Left ventricle myocardium inferior (tissue), 1 donor: ENCODE measurements around the gene ZC3H7B. TPM values are rescaled to one million over a fixed set of nuclear protein-coding genes. Genes with fewer than 3 reads are reported as not detected.

Experiments
- DNase-seq: peaks from one replicate; pipeline ENCODE4 v3.0.0-alpha.2; 2020
- H3K27ac ChIP-seq: fragments of 200-600 bp; replicated peaks from 2 replicates; pipeline ENCODE4 v1.8.0; 2021
- H3K27me3 ChIP-seq: fragments of 200-600 bp; 2 replicates; pipeline ENCODE4 v1.8.0; 2021; ENCODE audit warnings: low read depth
- H3K36me3 ChIP-seq: fragments of 200-600 bp; 2 replicates; pipeline ENCODE4 v1.8.0; 2021
- H3K4me1 ChIP-seq: fragments of 200-600 bp; 2 replicates; pipeline ENCODE4 v1.8.0; 2021
- H3K4me3 ChIP-seq: fragments of 200-600 bp; 2 replicates; pipeline ENCODE4 v1.8.0; 2021; ENCODE audit warnings: mild to moderate bottlenecking, moderate library complexity
- H3K9me3 ChIP-seq: fragments of 200-600 bp; replicated peaks from 2 replicates; pipeline ENCODE4 v1.8.0; 2021
- CTCF ChIP-seq: fragments of 200-600 bp; IDR thresholded peaks from 2 replicates; pipeline ENCODE4 v1.8.0; 2021; ENCODE audit warnings: antibody characterized with exemption, mild to moderate bottlenecking, borderline replicate concordance
- intact Hi-C: fragments of 100-400 bp; cut with micrococcal nuclease; formaldehyde crosslinking; loops from one replicate; pipeline ENCODE4 v1.11.0; 2022
- total RNA-seq: library from RNA; stranded (reverse); fragmentation: NEBNext Ultra II Directional; extraction: Animal tissue kit (Norgen Biotek cat#: 25700); gene quantifications from one replicate; pipeline ENCODE4 v1.2.1, GENCODE V29; 2021
- donor health status: DM: no; HTN: yes; CAD: no; lungs with severe emphysema.

ZC3H7B gene
- total RNA-seq, 1 donor from 2014 or later, result 39.1 TPM

- H3K4me1 ChIP-seq, result peaks cover 38% of the 10 kb centered on the region
- no peaks in the 10 kb centered on the region for H3K9me3 ChIP-seq
- H3K27ac ChIP-seq, result peak overlapping the region; percentile 60
- peaks cover 94% of the 10 kb centered on the region for H3K36me3 ChIP-seq
- DNase-seq, result no peak
- no peaks in the 10 kb centered on the region for H3K27me3 ChIP-seq
- intact Hi-C loops, result no loop called here
- no peak overlapping the region for H3K4me3 ChIP-seq
- no peak for TF ChIP-seq CTCF
These were observed 49.7 kb downstream of the ZC3H7B start for GRCh38 chr22:41351011-41351410.

GRCh38 chr22:41352058-41352457, 50.7 kb downstream of the ZC3H7B start:
- intact Hi-C loops, result no loop called here
- Histone ChIP-seq H3K4me3 (no peak overlapping the region), H3K27me3 (no peaks in the 10 kb centered on the region), H3K4me1 (peaks cover 35% of the 10 kb centered on the region), H3K36me3 (peaks cover 94% of the 10 kb centered on the region), H3K9me3 (no peaks in the 10 kb centered on the region), H3K27ac (peak overlapping the region; percentile 5)
- no peak for TF ChIP-seq CTCF
- DNase-seq, result no peak

GRCh38 chr22:41353862-41354575, 52.7 kb downstream of the ZC3H7B start:
- Histone ChIP-seq H3K27ac (no peak overlapping the region), H3K4me3 (no peak overlapping the region), H3K27me3 (no peaks in the 10 kb centered on the region), H3K4me1 (peaks cover 23% of the 10 kb centered on the region), H3K36me3 (peaks cover 84% of the 10 kb centered on the region), H3K9me3 (no peaks in the 10 kb centered on the region)
- no peak for DNase-seq
- no peak for TF ChIP-seq CTCF
- intact Hi-C loops, result no loop called here

- Histone ChIP-seq H3K4me3 (no peak overlapping the region), H3K27me3 (no peaks in the 10 kb centered on the region), H3K27ac (no peak overlapping the region), H3K9me3 (no peaks in the 10 kb centered on the region), H3K36me3 (peaks cover 75% of the 10 kb centered on the region), H3K4me1 (peaks cover 29% of the 10 kb centered on the region)
- no peak for DNase-seq
- intact Hi-C loops, result no loop called here
- no peak for TF ChIP-seq CTCF
These were observed 53.7 kb downstream of the ZC3H7B start for GRCh38 chr22:41354979-41355378.

- Histone ChIP-seq H3K9me3 (no peaks in the 10 kb centered on the region), H3K4me3 (no peak overlapping the region), H3K4me1 (peaks cover 30% of the 10 kb centered on the region), H3K27me3 (no peaks in the 10 kb centered on the region), H3K27ac (no peak overlapping the region), H3K36me3 (peaks cover 67% of the 10 kb centered on the region)
- intact Hi-C loops, result no loop called here
- DNase-seq, result no peak
- no peak for TF ChIP-seq CTCF
These were observed 54.6 kb downstream of the ZC3H7B start for GRCh38 chr22:41355895-41356294.
